ENCODE data around the gene CADM2.

GRCh38 chr3:85594676-85595075 lies 635.9 kb downstream of the CADM2 start:
- TF ChIP-seq TAF1 (IDR thresholded peaks at IDR 0.05; ENCODE audit: low read depth) (no peak), CTCF (IDR thresholded peaks at IDR 0.05; ENCODE audit: poor library complexity, severe bottlenecking) (no peak), RAD21 (conservative IDR thresholded peaks at IDR 0.05) (no peak)

All from neural cell (in vitro differentiated cells).